ENCODE measurements around the gene CMTM4. TPM values are rescaled to one million over a fixed set of nuclear protein-coding genes. Genes with fewer than 3 reads are reported as not detected.
"Not testable (repeated sequence)": the region's sequence is repeated elsewhere in the genome, so short reads cannot be mapped to it uniquely, and the experiment has no call there.

The CMTM4 gene
- polyA plus RNA-seq, 3 donors: 65.0 to 73.2 (median 72.8) TPM

- DNase-seq: no peak
These were observed 16.5 kb upstream of the CMTM4 start for GRCh38 chr16:66713076-66713475.

GRCh38 chr16:66712512-66712911, 16.0 kb upstream of the CMTM4 start:
- no peak for DNase-seq

- DNase-seq: no peak
These were observed 15.0 kb upstream of the CMTM4 start for GRCh38 chr16:66711581-66711980.

- no peak for DNase-seq
These were observed 9.9 kb upstream of the CMTM4 start for GRCh38 chr16:66706506-66706880.

- DNase-seq: peak; percentile 38
These were observed 9.4 kb upstream of the CMTM4 start for GRCh38 chr16:66705790-66706505.

GRCh38 chr16:66703406-66704215, 7.1 kb upstream of the CMTM4 start:
- no peak for DNase-seq

- no peak for DNase-seq
These were observed 5.0 kb upstream of the CMTM4 start for GRCh38 chr16:66701516-66701915.

- DNase-seq: no peak
These were observed 4.5 kb upstream of the CMTM4 start for GRCh38 chr16:66701026-66701425.

GRCh38 chr16:66699898-66700297, 3.4 kb upstream of the CMTM4 start:
- DNase-seq: no peak

- no peak for DNase-seq
These were observed 1.5 kb upstream of the CMTM4 start for GRCh38 chr16:66698046-66698445.

GRCh38 chr16:66695935-66696668, 441 bp downstream of the CMTM4 start:
- DNase-seq: no peak

GRCh38 chr16:66695471-66695934, 1.0 kb downstream of the CMTM4 start:
- no peak for DNase-seq

GRCh38 chr16:66693149-66693548, 3.4 kb downstream of the CMTM4 start:
- no peak for DNase-seq

GRCh38 chr16:66692341-66692740, 4.2 kb downstream of the CMTM4 start:
- DNase-seq: no peak

GRCh38 chr16:66691234-66691633, 5.3 kb downstream of the CMTM4 start:
- DNase-seq: no peak

- no peak for DNase-seq
These were observed 6.3 kb downstream of the CMTM4 start for GRCh38 chr16:66690106-66690847.

GRCh38 chr16:66689282-66689681, 7.3 kb downstream of the CMTM4 start:
- DNase-seq: no peak

- DNase-seq: no peak
These were observed 8.5 kb downstream of the CMTM4 start for GRCh38 chr16:66687906-66688625.

- not testable (repeated sequence) for DNase-seq
These were observed 10.9 kb downstream of the CMTM4 start for GRCh38 chr16:66685501-66686115.

- no peak for DNase-seq
These were observed 14.3 kb downstream of the CMTM4 start for GRCh38 chr16:66682271-66682670.

GRCh38 chr16:66681676-66682075, 14.9 kb downstream of the CMTM4 start:
- no peak for DNase-seq

Data from renal pelvis (tissue), 4 donors.